IPS DF 4.7 (cell line): Measurements from ENCODE around the gene SLC15A5.
A peak's percentile ranks its signal among the peaks of the same experiment; 100 is the strongest.

ENCODE experiments used
- DNase-seq: peaks from one replicate; pipeline ENCODE4 v3.0.0-alpha.2; 2013; ENCODE audit warnings: low spot score; ENCODE audit errors: extremely low read depth

Gene SLC15A5

DNA sequence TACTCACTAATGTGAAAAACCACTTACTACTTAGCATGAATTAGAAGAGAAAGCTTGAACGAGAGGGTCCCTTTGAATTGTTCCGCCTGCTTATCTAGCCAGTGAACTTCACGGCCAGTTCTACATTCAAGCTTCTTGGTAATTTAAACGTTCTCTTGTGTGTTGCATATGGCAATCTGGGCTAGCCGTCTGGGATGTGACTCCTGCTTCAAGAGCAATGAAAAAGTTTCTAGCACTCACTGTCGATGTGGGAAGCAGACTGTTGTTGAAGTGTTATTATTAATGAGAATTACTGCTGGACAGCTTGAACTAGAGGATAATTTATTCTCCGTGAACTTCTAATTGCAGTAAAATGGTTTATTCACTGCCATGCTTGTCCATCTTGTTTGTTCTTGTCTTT is 93.9 kb downstream of the SLC15A5 start:
- DNase-seq, result no peak

DNA sequence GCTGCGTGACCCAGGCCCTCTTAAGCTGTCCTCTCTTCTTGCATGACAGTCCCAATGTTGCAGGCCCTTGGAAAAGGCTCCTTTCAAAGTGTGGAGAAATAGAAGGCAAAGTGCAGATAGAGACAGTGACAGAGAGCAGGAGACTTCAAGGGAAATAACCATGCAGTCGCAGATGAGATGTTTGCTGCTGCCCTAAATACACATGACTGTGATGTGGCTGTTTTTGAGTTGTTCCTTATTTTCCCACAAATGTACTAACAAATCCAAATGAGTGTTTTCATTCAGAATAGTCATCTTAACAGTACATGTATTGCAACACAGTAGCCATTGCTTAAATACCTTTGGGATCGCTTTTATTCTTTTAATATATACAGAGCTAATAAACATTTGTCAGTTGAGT is 101.6 kb downstream of the SLC15A5 start:
- no peak for DNase-seq

DNA sequence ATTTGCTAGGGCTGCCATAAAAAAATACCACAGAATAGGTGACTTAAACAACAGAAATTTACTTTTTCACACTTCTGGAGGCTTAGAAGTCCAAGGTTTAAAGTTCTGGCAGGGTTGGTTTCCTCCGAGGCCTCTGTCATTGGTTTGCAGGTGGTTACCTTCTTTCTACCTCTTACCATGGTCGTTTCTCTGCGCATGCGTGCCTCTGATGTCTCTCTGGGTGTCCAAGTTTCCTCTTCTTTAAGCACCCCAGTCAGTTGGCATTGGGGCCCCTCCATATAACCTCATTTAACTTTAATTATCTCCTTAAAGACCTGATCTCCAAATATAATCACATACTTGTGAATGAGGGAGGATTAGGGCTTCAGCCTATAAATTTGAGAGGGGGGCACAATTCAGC is 103.2 kb downstream of the SLC15A5 start:
- DNase-seq, result no peak

DNA sequence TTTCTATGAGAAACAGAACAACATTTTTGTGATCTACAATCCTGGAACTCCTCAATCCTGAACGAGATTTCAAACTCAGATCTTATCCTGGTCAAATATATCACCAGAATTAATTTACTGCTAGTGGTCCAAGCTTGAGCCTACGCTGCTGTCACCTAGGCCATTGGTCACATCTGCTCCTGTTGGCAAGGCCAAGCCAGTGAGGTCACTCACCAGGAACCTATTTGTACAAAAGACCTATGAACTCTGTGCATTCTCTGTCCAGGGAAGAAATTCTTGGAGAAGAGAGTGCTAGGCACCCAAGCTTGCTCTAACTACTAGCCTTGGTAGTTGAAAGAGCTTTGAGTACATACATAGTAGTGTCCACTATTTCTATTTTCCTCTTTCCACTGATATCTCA is 106.1 kb downstream of the SLC15A5 start:
- DNase-seq, result no peak

GRCh38 chr12:16168078-16168477 is 109.4 kb downstream of the SLC15A5 start:
- no peak for DNase-seq

- no peak for DNase-seq
Observed at GRCh38 chr12:16166563-16167470, 110.7 kb downstream of the SLC15A5 start.

DNA sequence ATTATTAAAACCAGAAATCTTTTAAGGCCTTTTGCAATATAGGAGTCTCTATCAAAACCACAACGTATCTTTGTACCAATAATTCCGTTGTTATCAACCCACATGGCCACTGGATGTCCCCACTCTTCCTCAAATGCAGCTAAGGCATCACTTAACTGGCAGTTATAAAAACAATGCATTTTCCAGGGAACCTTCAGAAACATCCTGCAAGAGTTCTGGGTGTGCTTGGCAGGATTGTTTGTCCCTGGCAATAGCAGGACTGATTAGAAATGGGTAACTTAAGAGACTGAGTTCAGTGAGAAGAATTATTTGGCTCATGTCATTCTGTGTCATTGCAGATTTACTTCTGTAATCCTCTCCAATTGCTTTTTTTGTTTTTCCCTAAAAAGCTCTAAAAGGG is 112.0 kb downstream of the SLC15A5 start:
- DNase-seq, result peak; percentile 11

DNA sequence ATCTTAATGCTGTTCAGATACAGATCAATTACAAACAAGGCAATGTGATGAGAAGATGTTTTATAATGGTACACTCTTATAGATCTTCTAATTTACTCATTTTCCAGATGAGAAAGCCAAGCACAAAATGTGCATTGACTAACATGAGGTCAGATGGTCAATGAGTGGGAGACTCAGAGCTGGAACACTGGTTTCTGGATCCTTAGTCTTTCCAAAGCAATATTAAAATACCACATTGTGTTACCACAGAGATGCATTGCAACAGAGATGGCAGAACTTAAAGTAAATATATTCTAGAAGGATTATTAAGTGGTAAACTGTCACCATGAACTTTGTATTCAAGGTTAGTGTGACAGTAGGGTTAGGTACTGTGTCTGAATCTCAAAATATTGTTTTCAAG is 113.6 kb downstream of the SLC15A5 start:
- no peak for DNase-seq

DNA sequence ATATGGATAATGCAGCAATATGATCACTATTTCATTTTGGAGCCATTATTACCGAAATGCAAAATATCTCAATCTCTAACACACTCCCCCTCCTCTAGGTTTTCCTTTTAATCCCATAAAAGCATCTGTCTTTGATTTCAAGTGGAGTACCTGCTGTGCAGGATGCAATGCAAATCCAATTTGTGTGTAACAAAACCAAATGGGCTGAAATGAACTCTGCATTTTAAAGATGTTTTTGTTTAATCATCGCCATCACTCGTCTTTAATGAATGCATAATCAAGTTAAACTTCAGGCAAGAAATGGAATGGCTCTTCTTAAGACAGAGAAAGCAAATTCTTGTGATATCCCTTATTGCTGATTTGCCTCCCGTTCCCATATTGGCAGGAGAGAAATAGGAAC is 114.3 kb downstream of the SLC15A5 start:
- no peak for DNase-seq

- no peak for DNase-seq
Observed at GRCh38 chr12:16159571-16159970, 117.9 kb downstream of the SLC15A5 start.

DNA sequence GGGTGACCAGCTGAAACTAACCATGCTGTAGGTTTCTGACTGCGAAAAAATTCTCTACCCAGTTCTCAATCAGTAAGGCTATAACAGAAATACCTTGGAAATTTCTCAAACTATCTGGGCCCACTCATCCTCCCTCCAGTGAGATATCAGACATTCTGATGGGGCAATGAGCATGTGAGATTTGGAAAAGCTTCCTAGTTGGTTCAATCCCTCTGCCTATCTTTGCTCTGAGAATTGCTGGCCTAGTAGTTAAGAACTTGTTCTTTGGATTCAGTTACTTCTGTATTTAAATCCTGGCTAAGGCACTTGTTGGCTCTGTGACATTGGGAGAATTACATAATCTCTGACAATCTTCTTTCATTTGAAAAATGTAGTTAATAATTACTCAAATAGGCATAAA is 119.4 kb downstream of the SLC15A5 start:
- DNase-seq, result no peak

- no peak for DNase-seq
Observed at GRCh38 chr12:16155938-16156337, 121.5 kb downstream of the SLC15A5 start.

DNA sequence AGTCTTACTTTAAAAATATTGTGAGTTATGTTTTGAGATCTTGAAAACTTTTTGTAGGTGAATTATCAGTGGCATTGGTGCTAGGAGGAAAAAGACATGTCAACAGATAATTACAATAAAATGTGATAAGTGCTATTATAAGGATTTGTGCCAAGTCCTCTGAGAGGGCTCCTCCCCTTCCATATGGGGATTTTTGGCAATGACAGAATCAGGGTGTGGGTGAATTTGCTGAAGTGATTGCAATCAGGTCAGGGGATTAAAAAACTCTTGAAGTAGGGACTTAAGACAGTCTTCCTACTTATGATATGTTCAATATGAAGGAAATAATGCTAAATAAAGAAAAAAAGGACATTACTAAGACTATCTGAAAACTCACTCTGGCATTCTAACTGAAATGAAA is 122.5 kb downstream of the SLC15A5 start:
- DNase-seq, result no peak

- DNase-seq, result no peak
Observed at GRCh38 chr12:16152885-16153673, 124.4 kb downstream of the SLC15A5 start.

DNA sequence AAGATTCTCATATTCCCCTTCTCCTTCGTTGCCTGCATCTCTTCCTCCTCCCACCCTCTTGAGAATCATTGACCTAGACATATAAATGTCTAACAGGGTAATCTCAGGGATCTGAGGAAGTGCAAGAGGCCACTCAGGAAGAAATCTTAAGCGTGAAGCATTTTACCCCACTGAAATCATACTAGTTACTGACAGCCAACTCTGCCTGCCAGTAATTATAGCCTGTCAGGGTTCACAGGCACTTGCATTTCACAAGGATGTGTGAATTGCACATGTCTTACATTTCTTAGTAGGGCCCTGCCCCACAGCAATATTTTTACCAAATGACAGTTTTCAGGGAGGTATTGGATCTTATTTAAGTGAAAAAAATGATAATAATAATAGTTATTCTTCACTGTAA is 127.2 kb downstream of the SLC15A5 start:
- no peak for DNase-seq

DNA sequence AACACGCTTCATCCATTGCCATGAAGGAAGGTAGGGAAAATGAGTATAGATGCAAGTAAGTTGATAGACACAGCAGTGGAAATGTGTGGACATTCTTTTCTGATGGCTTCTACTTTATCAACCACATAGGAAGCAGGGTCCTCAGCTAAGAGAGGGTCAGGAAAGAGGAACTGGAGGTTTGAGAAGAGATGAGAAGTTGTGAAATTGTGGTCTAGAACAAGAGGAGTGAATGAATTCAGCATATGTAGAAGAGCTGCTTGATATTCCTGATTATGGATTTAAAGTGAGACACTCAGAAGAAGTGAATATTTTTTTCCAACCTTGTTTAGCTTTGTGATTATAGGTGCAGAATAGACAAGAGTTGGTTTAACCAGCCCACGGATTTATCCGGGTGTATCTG is 128.5 kb downstream of the SLC15A5 start:
- DNase-seq, result no peak
